Hindlimb muscle (tissue), 1 donor: Measurements from ENCODE around the gene HNRNPUL2. TPM values are rescaled to one million over a fixed set of nuclear protein-coding genes. Genes with fewer than 3 reads are reported as not detected.
"Not testable (repeated sequence)": the region's sequence is repeated elsewhere in the genome, so short reads cannot be mapped to it uniquely, and the experiment has no call there.

Experiments used
- DNase-seq: peaks from one replicate; pipeline ENCODE4 v3.0.0-alpha.2; 2013
- polyA plus RNA-seq: library from polyadenylated mRNA; unstranded; fragments of 120-200 nt; gene quantifications from one replicate; pipeline ENCODE4 v1.2.1, GENCODE V29; 2013; ENCODE audit not compliant: insufficient read length

Gene HNRNPUL2
- polyA plus RNA-seq, 1 donor: 43.6 TPM

DNA sequence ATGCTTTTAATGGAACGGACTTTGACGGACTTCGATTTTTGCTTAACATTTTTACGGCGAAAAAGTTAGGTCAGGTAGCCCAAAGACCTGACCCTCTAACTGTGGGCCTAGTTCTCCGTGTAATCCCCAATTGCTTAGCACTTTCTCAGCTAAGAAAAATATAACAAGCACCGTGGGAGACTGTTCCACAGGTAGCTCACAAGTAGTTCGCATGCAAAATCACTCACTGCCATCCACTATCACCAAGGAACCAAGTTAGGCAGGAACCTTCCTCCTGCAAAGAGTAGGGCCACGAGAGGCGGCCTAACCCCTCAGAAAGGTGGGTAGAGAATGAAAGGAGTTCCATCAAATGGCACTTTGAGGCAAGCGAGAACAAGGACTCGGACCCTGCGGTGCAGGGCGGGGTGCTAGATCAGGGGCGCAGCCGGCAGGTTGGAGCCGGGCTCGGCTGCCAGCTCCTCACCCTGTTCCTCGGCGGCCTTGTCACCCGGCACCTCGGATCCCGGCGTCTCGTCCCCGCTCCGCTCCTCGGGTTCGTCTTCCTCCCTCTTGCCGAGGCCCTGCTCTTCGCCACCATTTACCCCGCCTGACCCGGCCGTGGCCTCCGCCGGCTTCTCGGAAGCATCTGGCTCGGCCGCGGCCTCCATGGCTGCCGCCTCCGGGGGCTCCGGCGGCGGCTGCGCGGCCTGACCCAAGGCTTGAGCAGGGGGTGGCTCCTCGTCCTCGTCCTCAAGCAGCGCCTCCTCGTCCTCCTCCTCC lies 922 bp downstream of the HNRNPUL2 start:
- DNase-seq: no peak

- DNase-seq: no peak
These were observed 1.6 kb downstream of the HNRNPUL2 start for GRCh38 chr11:62725646-62726045.

DNA sequence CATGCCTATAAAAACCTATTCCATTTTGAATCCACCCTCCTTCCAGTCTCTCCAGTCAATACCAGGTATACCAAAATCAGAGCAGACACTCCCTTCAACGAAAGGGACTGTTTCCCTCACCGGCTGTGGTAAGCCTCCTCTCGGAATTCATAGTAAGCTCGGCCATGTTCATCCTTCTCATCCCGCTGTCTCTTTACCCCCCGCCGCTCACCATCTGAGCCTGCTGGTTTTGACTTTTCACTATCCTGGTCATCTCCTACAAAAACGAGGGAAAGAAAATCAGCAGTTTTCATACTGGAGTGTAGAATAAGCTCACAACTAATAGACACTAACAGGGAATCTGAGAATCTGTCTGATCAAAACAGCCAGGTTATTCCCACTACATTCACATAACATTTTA lies 3.1 kb downstream of the HNRNPUL2 start:
- no peak for DNase-seq

GRCh38 chr11:62721994-62722393 lies 5.3 kb downstream of the HNRNPUL2 start:
- DNase-seq: no peak

DNA sequence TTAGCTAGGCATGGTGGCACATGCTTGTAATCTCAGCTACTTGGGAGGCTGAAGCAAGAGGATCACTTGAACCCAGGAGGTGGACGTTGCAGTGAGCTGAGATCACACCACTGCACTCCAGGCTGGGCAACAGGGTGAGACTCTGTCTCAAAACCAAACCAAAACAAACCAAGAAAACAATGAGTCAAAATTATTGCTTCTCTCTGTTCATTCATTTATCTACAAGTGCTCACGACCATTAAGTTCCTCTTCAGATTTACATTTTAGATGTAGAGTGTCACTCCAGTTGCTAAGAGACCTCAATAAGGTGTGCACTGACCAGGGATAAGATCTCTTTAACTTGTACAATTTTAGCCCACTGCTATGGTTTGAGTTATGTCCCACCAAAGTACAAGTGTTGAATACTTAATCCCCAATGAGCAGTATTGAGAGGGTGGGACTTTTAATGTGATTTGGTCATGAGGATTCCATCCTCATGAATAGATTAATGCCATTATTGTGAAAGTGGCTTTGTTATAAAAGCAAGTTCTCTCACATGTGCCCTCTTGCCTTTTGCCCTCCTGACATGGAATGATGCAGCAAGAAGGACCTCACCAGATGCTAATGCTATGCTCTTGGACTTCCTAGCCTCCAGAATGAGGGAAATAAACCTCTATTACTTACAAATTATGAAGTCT lies 7.8 kb downstream of the HNRNPUL2 start:
- no peak for DNase-seq

- DNase-seq: no peak
These were observed 10.4 kb downstream of the HNRNPUL2 start for GRCh38 chr11:62716816-62717215.

GRCh38 chr11:62716206-62716605 lies 11.1 kb downstream of the HNRNPUL2 start:
- no peak for DNase-seq

GRCh38 chr11:62715150-62716130 lies 11.8 kb downstream of the HNRNPUL2 start:
- DNase-seq: no peak

DNA sequence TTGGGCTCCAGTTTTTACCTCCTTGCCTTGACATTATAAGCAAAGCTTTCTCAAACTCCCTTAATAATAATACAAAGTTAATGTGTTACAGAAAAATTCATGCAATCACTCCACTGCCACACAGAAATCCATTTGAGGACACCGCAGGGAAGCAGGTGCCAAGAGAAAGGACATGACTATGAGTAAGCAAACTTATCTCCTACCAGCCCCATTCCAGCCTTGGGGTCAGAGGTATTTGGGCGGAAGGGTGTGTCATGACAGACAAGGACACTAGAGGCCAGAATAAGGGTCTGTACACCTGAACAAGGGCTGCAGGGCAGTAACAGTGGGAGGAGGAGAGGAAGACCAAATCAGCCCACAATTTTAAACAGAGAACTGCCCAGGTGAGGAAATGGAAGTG lies 13.9 kb downstream of the HNRNPUL2 start:
- no peak for DNase-seq

- DNase-seq: no peak
These were observed 14.4 kb downstream of the HNRNPUL2 start for GRCh38 chr11:62712861-62713260.

DNA sequence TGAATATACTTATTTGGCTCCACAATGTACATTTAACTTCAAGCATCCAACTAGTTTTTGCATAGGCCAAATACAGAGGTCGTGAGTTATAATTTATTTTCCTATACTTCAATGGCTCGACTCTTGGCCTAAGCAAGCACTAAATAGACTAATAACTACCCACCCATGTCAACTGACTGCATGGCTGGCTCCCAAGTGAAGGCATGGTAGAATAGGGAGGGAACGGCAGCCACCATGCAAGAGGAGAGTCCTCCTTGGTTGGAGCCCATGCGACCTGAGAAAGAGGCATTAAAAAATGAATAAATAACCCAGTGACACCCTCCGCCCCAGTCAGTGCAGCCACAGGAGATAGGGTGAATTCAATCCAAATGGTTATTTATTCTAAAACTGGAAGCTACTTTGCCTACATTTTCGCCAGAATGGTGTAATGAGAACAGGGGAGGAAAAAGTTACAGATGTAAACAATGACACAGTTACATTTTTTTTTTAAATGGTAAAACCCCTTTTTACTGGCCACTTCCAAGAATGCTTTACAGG lies 14.9 kb downstream of the HNRNPUL2 start:
- no peak for DNase-seq

- DNase-seq: no peak
These were observed 17.3 kb downstream of the HNRNPUL2 start for GRCh38 chr11:62710001-62710345.

DNA sequence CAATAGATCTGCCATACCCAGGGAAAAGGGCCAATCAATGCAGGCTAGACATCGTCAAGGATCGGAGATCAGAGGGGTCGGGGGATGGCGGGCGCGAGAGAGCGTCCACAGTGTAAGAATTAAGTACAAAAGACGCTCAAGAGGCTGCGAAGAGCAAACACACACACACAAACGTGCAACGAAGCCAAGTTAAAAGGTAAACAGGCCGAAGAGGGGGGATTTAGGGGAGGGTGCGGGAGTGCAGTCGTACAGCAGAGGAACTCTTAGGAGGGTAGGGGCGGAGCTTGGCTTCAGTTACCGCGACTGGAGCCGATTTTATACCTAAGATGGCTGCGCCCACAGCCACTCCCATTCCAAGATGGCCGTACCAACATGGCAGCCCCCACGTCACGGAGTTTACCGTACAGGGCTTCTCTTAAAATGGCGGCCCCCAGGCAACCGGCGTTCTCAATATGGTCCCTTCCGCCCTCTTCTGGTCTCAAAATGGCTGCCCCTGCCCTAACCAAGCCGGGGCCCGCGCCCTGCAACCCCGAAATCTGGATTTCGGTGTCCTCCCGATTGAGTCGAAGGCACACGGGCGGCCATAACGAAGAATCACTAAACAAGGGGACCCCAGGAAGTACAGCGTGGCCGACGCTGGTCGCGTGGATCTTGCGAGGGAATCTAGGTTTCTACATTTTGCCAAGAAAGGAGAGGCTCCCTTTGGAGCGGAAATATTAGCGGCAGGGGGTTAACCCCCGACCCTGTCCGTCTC lies 17.8 kb downstream of the HNRNPUL2 start:
- peak; percentile 98 for DNase-seq

GRCh38 chr11:62708793-62709192 lies 18.5 kb downstream of the HNRNPUL2 start:
- DNase-seq: no peak

DNA sequence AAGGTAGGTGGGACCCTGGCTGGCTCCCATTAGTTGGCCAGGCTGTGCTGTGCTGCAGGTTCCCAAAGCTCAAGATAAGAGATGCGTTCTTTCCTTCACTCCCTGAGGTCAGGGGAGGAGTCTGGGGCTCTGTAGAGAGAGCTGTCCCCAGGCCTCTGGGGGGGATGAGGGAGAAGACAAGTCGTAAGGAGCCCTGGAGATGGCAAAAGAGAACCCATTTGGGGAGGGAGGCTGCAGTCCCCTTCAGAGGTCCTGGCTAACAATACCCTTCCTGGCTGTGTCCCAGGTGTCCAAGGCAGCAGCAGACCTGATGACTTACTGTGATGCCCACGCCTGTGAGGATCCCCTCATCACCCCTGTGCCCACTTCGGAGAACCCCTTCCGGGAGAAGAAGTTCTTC lies 18.9 kb downstream of the HNRNPUL2 start:
- DNase-seq: no peak

DNA sequence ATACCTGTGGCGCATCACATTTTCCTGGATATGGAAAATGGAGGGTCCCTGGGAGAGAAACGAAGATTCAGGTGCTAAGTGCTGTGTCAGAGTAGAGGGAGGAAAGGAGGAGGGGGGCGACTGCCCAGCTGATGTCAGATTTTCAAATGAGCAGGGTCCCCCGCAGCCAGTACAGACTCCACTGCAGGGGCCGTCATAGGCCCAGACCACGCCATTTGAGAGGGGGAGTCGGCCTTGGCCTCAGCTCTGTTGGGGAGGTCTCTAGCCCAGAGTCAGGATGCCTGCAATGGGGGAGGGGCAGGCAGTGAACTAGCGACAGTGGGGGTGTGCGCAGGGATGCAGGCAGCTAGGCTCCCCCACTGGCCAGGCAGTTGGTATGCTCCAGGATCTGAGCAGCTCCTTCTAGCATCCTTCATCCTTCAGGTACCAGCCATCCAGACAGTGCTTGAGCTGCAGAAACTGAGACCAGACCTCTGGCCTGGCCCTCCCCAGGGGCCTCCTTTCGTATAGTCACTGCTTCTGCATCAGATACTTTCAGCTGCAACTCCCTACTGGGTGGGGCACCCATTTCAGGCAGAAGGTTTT lies 19.9 kb downstream of the HNRNPUL2 start, which contains the start of the genes BSCL2 and GNG3:
Gene BSCL2, minus strand, starts transcription at position 148 of the 585 bp plus-strand sequence. CDS start 229 bp downstream, outside the sequence.
Gene GNG3, plus strand, starts transcription at position 400 of the 585 bp plus-strand sequence. CDS start 620 bp downstream, outside the sequence.
- DNase-seq: no peak

- DNase-seq: no peak
These were observed 20.4 kb downstream of the HNRNPUL2 start for GRCh38 chr11:62706850-62707247.

GRCh38 chr11:62705880-62706849 lies 21.1 kb downstream of the HNRNPUL2 start:
- peak; percentile 90 for DNase-seq

DNA sequence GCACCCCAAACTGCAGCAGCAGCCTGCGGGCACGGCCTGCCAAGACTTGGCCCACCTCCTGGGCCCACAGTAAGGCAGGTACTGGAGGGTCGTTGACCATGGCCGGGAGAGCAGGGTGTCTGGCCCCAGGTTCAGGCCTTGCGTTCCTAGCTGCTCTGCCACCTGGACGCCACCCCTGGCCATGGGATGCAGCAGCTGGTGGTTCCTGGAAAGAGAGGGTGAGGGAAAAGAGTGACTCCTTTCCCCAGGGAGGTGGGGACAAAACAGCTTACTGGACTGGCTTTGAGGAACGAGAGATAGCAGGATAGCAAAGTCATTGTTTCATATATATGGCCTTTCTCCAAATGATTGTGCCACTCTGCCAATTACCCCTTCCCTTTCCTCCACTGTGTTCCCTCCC lies 21.8 kb downstream of the HNRNPUL2 start:
- DNase-seq: no peak

- not testable (repeated sequence) for DNase-seq
These were observed 23.3 kb downstream of the HNRNPUL2 start for GRCh38 chr11:62703921-62704320.
